Keratinocyte (primary cell): ENCODE results near the gene ZNF423. TPM values are rescaled to one million over a fixed set of nuclear protein-coding genes. Genes with fewer than 3 reads are reported as not detected.

Experiments
- DNase-seq: peaks from one replicate; pipeline ENCODE4 v3.0.0-alpha.2; 2011; ENCODE audit warnings: low read depth, missing footprints, low spot score
- FAIRE-seq: peaks from 2 replicates; lab custom pipeline; 2011; peaks lifted over from hg19 to GRCh38; lab: Jason Lieb, UNC
- H2AFZ ChIP-seq: 2 replicates; pipeline ENCODE4 v1.6.0; 2012; ENCODE audit warnings: low read length, control low read depth, inconsistent platforms; ENCODE audit not compliant: control insufficient read depth
- H3K27ac ChIP-seq: 2 replicates; pipeline ENCODE4 v1.5.1; 2011; ENCODE audit warnings: low read length; ENCODE audit not compliant: control insufficient read depth, insufficient read depth
- H3K27me3 ChIP-seq: 3 replicates; pipeline ENCODE4 v1.6.0; 2011; ENCODE audit warnings: low read length; ENCODE audit not compliant: control insufficient read depth, insufficient read depth; ENCODE audit errors: extremely low read depth
- H3K36me3 ChIP-seq, 2 experiments: 2 replicates in 1 of 2; 3 replicates in 1 of 2; pipeline ENCODE4 v1.5.1; 2011; ENCODE audit warnings: low read length in 2 of 2, mild to moderate bottlenecking in 1 of 2; ENCODE audit not compliant: control insufficient read depth in 2 of 2, insufficient read depth in 2 of 2; ENCODE audit errors: extremely low read depth in 1 of 2
- H3K4me1 ChIP-seq: 3 replicates; pipeline ENCODE4 v1.5.1; 2011; ENCODE audit warnings: low read length; ENCODE audit not compliant: control insufficient read depth, insufficient read depth; ENCODE audit errors: extremely low read depth
- H3K4me2 ChIP-seq: 3 replicates; pipeline ENCODE4 v1.6.0; 2011; ENCODE audit warnings: low read depth, low read length; ENCODE audit not compliant: control insufficient read depth, insufficient read depth; ENCODE audit errors: extremely low read depth
- H3K4me3 ChIP-seq, 3 experiments: fragments of 200-600 bp in 1 of 3; sonication (generic) in 1 of 3; 2 replicates in 2 of 3; 3 replicates in 1 of 3; pipeline ENCODE4 v1.5.1; 2011 to 2016; ENCODE audit warnings: low read length in 3 of 3, mild to moderate bottlenecking in 3 of 3, control low read depth in 2 of 3, inconsistent platforms in 1 of 3, low read depth in 1 of 3, mixed read lengths in 1 of 3, mixed run types in 1 of 3, moderate library complexity in 1 of 3; ENCODE audit not compliant: control insufficient read depth in 2 of 3, insufficient read depth in 2 of 3; ENCODE audit errors: extremely low read depth in 1 of 3
- H3K79me2 ChIP-seq: 2 replicates; pipeline ENCODE4 v1.6.0; 2012; ENCODE audit warnings: low read length; ENCODE audit not compliant: control insufficient read depth, insufficient read depth
- H3K9ac ChIP-seq: 3 replicates; pipeline ENCODE4 v1.6.0; 2011; ENCODE audit warnings: low read length; ENCODE audit not compliant: control insufficient read depth, insufficient read depth; ENCODE audit errors: extremely low read depth
- H3K9me1 ChIP-seq: 3 replicates; pipeline ENCODE4 v1.6.0; 2011; ENCODE audit warnings: low read length; ENCODE audit not compliant: control insufficient read depth, insufficient read depth; ENCODE audit errors: extremely low read depth
- H3K9me3 ChIP-seq: 2 replicates; pipeline ENCODE4 v1.5.1; 2012; ENCODE audit warnings: low read depth, low read length; ENCODE audit not compliant: control insufficient read depth
- H4K20me1 ChIP-seq: 3 replicates; pipeline ENCODE4 v1.6.0; 2011; ENCODE audit warnings: low read length; ENCODE audit not compliant: control insufficient read depth, insufficient read depth; ENCODE audit errors: extremely low read depth
- CTCF ChIP-seq, 3 experiments: IDR thresholded peaks in 1 of 3; conservative IDR thresholded peaks in 1 of 3; optimal IDR thresholded peaks in 1 of 3; 2 replicates in 2 of 3; 3 replicates in 1 of 3; pipeline versions ENCODE3 to v1.5.1; 2011; ENCODE audit warnings: low read length in 3 of 3, mild to moderate bottlenecking in 3 of 3, moderate library complexity in 2 of 3, control low read depth in 1 of 3, inconsistent platforms in 1 of 3; ENCODE audit not compliant: insufficient read depth in 2 of 3; ENCODE audit errors: extremely low read depth in 1 of 3
- EZH2 ChIP-seq: IDR thresholded peaks from one replicate; pipeline ENCODE4 v1.6.1; 2012; ENCODE audit warnings: inconsistent platforms, mild to moderate bottlenecking, low read length, moderate library complexity
- dilution Hi-C: fragments of 300-500 bp; cut with MboI; formaldehyde crosslinking; loops from one replicate; pipeline ENCODE4 v1.7.0; 2020; ENCODE audit warnings: low sequenced_read_pairs; ENCODE audit not compliant: extremely low pct_ligation_motif_present
- polyA plus RNA-seq, 5 experiments: library from polyadenylated mRNA; depleted of rRNA in 3 of 5; stranded (reverse) in 3 of 5; stranded (forward) in 1 of 5; unstranded in 1 of 5; fragments of >200 nt; gene quantifications; 1 replicate in 1 of 5; 2 replicates in 3 of 5; 3 replicates in 1 of 5; pipeline versions ENCODE4 v1.2.1 to v1.2.3, GENCODE V29; 2011 to 2012; ENCODE audit warnings: missing spikeins in 2 of 5, low read depth in 1 of 5, low replicate concordance in 1 of 5

Gene ZNF423
- polyA plus RNA-seq, 1 donor (not counting 4 experiments of a cell fraction or from before 2014, with no cell fraction given) = 0.05 TPM

DNA sequence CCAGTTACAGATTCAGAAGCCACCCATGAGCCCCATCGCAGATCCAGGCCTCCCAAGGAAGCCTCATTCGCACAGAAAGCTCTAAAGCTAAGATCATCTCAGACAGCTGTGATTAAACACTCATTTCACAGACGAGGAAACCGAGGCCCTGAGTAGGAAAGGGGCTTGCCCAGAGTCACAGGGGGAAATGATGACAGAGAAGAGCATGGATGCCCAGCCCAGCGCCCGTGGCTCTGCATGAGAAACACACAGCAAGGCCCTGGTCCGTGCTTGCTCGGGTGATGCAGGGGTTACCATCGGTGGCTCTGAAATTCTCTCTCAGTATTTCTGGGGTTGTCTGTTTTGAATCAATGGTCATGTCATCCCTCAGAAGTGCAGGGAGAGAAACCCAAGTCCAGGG, 372.7 kb downstream of the ZNF423 start:
- H3K9ac ChIP-seq = no peak overlapping the region
- H3K9me1 ChIP-seq = no peaks in the 10 kb centered on the region
- DNase-seq = no peak
- no peak overlapping the region for H2AFZ ChIP-seq
- no peaks in the 10 kb centered on the region for H4K20me1 ChIP-seq
- no peak overlapping the region for H3K4me2 ChIP-seq
- TF ChIP-seq CTCF (optimal IDR thresholded peaks at IDR 0.05 in 1 of 3, IDR thresholded peaks at IDR 0.05 in 1 of 3, conservative IDR thresholded peaks at IDR 0.05 in 1 of 3; ENCODE audit: extremely low read depth in 1 of 3, insufficient read depth in 2 of 3, low read length in 3 of 3) = no peak
- TF ChIP-seq EZH2 = no peak
- H3K27ac ChIP-seq = no peak overlapping the region
- no peaks in the 10 kb centered on the region for H3K36me3 ChIP-seq
- FAIRE-seq = no peak
- no peak overlapping the region for H3K4me3 ChIP-seq
- H3K9me3 ChIP-seq = no peaks in the 10 kb centered on the region
- no peaks in the 10 kb centered on the region for H3K4me1 ChIP-seq
- no peaks in the 10 kb centered on the region for H3K27me3 ChIP-seq
- dilution Hi-C loops = no loop called here
- no peaks in the 10 kb centered on the region for H3K79me2 ChIP-seq

GRCh38 chr16:49482690-49483089, 373.2 kb downstream of the ZNF423 start:
- Histone ChIP-seq H3K4me3 (no peak overlapping the region), H2AFZ (no peak overlapping the region), H3K9me1 (no peaks in the 10 kb centered on the region), H4K20me1 (no peaks in the 10 kb centered on the region), H3K4me2 (no peak overlapping the region), H3K27me3 (no peaks in the 10 kb centered on the region), H3K79me2 (no peaks in the 10 kb centered on the region), H3K36me3 (no peaks in the 10 kb centered on the region), H3K27ac (no peak overlapping the region), H3K9me3 (no peaks in the 10 kb centered on the region), H3K4me1 (no peaks in the 10 kb centered on the region), H3K9ac (no peak overlapping the region)
- dilution Hi-C loops = no loop called here
- DNase-seq (no peak), FAIRE-seq (no peak)
- TF ChIP-seq EZH2 = no peak
- TF ChIP-seq CTCF (optimal IDR thresholded peaks at IDR 0.05 in 1 of 3, IDR thresholded peaks at IDR 0.05 in 1 of 3, conservative IDR thresholded peaks at IDR 0.05 in 1 of 3; ENCODE audit: extremely low read depth in 1 of 3, insufficient read depth in 2 of 3, low read length in 3 of 3) = no peak
